Measurements from ENCODE around the gene ILKAP.

Gene ILKAP

GRCh38 chr2:238128061-238128440 lies 75.4 kb downstream of the ILKAP start:
- Histone ChIP-seq H3K9me3 (ENCODE audit: insufficient read depth, low read length, severe bottlenecking) (no peaks in the 10 kb centered on the region), H3K4me2 (ENCODE audit: insufficient read depth, low read length) (no peak overlapping the region), H4K20me1 (ENCODE audit: insufficient read depth, low read length) (no peaks in the 10 kb centered on the region; the same call in 1 of the 2 replicates), H3K36me3 (ENCODE audit: insufficient read depth, low read length) (no peaks in the 10 kb centered on the region), H3K4me1 (ENCODE audit: insufficient read depth, low read length) (no peaks in the 10 kb centered on the region), H3K27ac (ENCODE audit: low read length) (no peak overlapping the region), H3K4me3 (ENCODE audit: low read depth in 1 of 2, low read length in 2 of 2) (no peak overlapping the region), H2AFZ (ENCODE audit: low read depth, low read length) (no peak overlapping the region), H3K27me3 (ENCODE audit: insufficient read depth, low read length, poor library complexity) (no peaks in the 10 kb centered on the region), H3K9ac (ENCODE audit: low read depth, low read length) (no peak overlapping the region), H3K79me2 (ENCODE audit: insufficient read depth, low read length) (no peaks in the 10 kb centered on the region)
- ATAC-seq (ENCODE audit: insufficient read depth, low read depth) (no peak), DNase-seq (no peak)
- no peak for TF ChIP-seq EZH2 (IDR thresholded peaks at IDR 0.05; ENCODE audit: borderline replicate concordance, low read depth, low read length, severe bottlenecking)
- no peak for TF ChIP-seq CTCF (IDR thresholded peaks at IDR 0.05; ENCODE audit: borderline replicate concordance, extremely low read depth, low read length, poor library complexity, severe bottlenecking)

- H3K36me3 ChIP-seq (ENCODE audit: insufficient read depth, low read length) = no peaks in the 10 kb centered on the region
- no peaks in the 10 kb centered on the region for H3K9me3 ChIP-seq (ENCODE audit: insufficient read depth, low read length, severe bottlenecking)
- TF ChIP-seq CTCF (IDR thresholded peaks at IDR 0.05; ENCODE audit: borderline replicate concordance, extremely low read depth, low read length, poor library complexity, severe bottlenecking) = no peak
- no peak for TF ChIP-seq EZH2 (IDR thresholded peaks at IDR 0.05; ENCODE audit: borderline replicate concordance, low read depth, low read length, severe bottlenecking)
- no peaks in the 10 kb centered on the region; the same call in 1 of the 2 replicates for H4K20me1 ChIP-seq (ENCODE audit: insufficient read depth, low read length)
- no peak overlapping the region for H3K27ac ChIP-seq (ENCODE audit: low read length)
- no peaks in the 10 kb centered on the region for H3K79me2 ChIP-seq (ENCODE audit: insufficient read depth, low read length)
- no peak overlapping the region for H3K4me3 ChIP-seq (ENCODE audit: low read depth in 1 of 2, low read length in 2 of 2)
- no peaks in the 10 kb centered on the region for H3K27me3 ChIP-seq (ENCODE audit: insufficient read depth, low read length, poor library complexity)
- no peak overlapping the region for H3K9ac ChIP-seq (ENCODE audit: low read depth, low read length)
- no peak overlapping the region for H2AFZ ChIP-seq (ENCODE audit: low read depth, low read length)
- peak; percentile 42; the same call in 1 of the 3 replicates for ATAC-seq (ENCODE audit: insufficient read depth, low read depth)
- no peaks in the 10 kb centered on the region for H3K4me1 ChIP-seq (ENCODE audit: insufficient read depth, low read length)
- DNase-seq = no peak
- H3K4me2 ChIP-seq (ENCODE audit: insufficient read depth, low read length) = no peak overlapping the region
Observed at GRCh38 chr2:238127165-238128060, 76.1 kb downstream of the ILKAP start.

- no peak overlapping the region for H3K4me3 ChIP-seq (ENCODE audit: low read depth in 1 of 2, low read length in 2 of 2)
- ATAC-seq (ENCODE audit: insufficient read depth, low read depth) (no peak), DNase-seq (no peak)
- H3K9ac ChIP-seq (ENCODE audit: low read depth, low read length) = no peak overlapping the region
- no peaks in the 10 kb centered on the region for H3K4me1 ChIP-seq (ENCODE audit: insufficient read depth, low read length)
- no peaks in the 10 kb centered on the region for H3K79me2 ChIP-seq (ENCODE audit: insufficient read depth, low read length)
- H4K20me1 ChIP-seq (ENCODE audit: insufficient read depth, low read length) = no peaks in the 10 kb centered on the region; the same call in 1 of the 2 replicates
- no peak for TF ChIP-seq EZH2 (IDR thresholded peaks at IDR 0.05; ENCODE audit: borderline replicate concordance, low read depth, low read length, severe bottlenecking)
- TF ChIP-seq CTCF (IDR thresholded peaks at IDR 0.05; ENCODE audit: borderline replicate concordance, extremely low read depth, low read length, poor library complexity, severe bottlenecking) = no peak
- H3K9me3 ChIP-seq (ENCODE audit: insufficient read depth, low read length, severe bottlenecking) = no peaks in the 10 kb centered on the region
- no peak overlapping the region for H2AFZ ChIP-seq (ENCODE audit: low read depth, low read length)
- H3K4me2 ChIP-seq (ENCODE audit: insufficient read depth, low read length) = no peak overlapping the region
- no peaks in the 10 kb centered on the region for H3K27me3 ChIP-seq (ENCODE audit: insufficient read depth, low read length, poor library complexity)
- H3K36me3 ChIP-seq (ENCODE audit: insufficient read depth, low read length) = no peaks in the 10 kb centered on the region
- H3K27ac ChIP-seq (ENCODE audit: low read length) = no peak overlapping the region
Observed at GRCh38 chr2:238126775-238127164, 76.7 kb downstream of the ILKAP start.

Measured in DND-41 (cell line).